A673 (cell line): ENCODE measurements around the gene CTTNBP2NL.

Source experiments
- CTCF ChIP-seq: fragments of 300-800, 200-600 bp; sonication (generic); conservative IDR thresholded peaks from 2 replicates; pipeline ENCODE4 v1.5.1; 2017; ENCODE audit warnings: low read depth, mild to moderate bottlenecking, antibody characterized with exemption, low read length, moderate library complexity, mixed read lengths
- EZH2 ChIP-seq: fragments of 200-600 bp; sonication (generic); IDR thresholded peaks from 2 replicates; pipeline ENCODE4 v1.6.1; 2017; ENCODE audit warnings: borderline replicate concordance, low read depth, mild to moderate bottlenecking, mixed read lengths, antibody characterized with exemption, low read length; ENCODE audit not compliant: poor library complexity, severe bottlenecking

GRCh38 chr1:112450773-112451172 is 54.8 kb downstream of the CTTNBP2NL start:
- no peak for TF ChIP-seq CTCF
- TF ChIP-seq EZH2, result no peak
